Nephron (organoid): ENCODE data around the gene KDM5C.

ENCODE experiments used
- H3K27ac Mint-ChIP-seq, 3 experiments: 2 replicates each; pipeline ENCODE4 v1.8.0; 2020; ENCODE audit warnings: mixed read lengths in 3 of 3, mild to moderate bottlenecking in 2 of 3, moderate library complexity in 1 of 3
- H3K27me3 Mint-ChIP-seq: 2 replicates; pipeline ENCODE4 v1.8.0; 2021; ENCODE audit warnings: low read depth, mild to moderate bottlenecking, moderate library complexity, mixed read lengths
- H3K36me3 Mint-ChIP-seq: 2 replicates; pipeline ENCODE4 v1.8.0; 2020; ENCODE audit warnings: low read depth, mixed read lengths
- H3K4me1 Mint-ChIP-seq: 2 replicates; pipeline ENCODE4 v1.8.0; 2020; ENCODE audit warnings: mixed read lengths
- H3K4me3 Mint-ChIP-seq, 3 experiments: 2 replicates each; pipeline ENCODE4 v1.8.0; 2020; ENCODE audit warnings: mild to moderate bottlenecking in 3 of 3, mixed read lengths in 3 of 3, moderate library complexity in 2 of 3
- H3K9me3 Mint-ChIP-seq: 2 replicates; pipeline ENCODE4 v1.8.0; 2020; ENCODE audit warnings: mixed read lengths
- CTCF ChIP-seq, 3 experiments: fragments of 200-600 bp; sonication (generic); IDR thresholded peaks; one replicate each; pipeline ENCODE4 v1.5.0; 2021; ENCODE audit warnings: antibody characterized with exemption in 3 of 3; ENCODE audit not compliant: unreplicated experiment in 3 of 3

The KDM5C gene

GRCh38 chrX:53159184-53159583 lies 65.8 kb downstream of the KDM5C start:
- Mint-ChIP-seq H3K27ac (no peak overlapping the region), H3K9me3 (peaks cover 8% of the 10 kb centered on the region), H3K4me3 (no peak overlapping the region), H3K27me3 (no peaks in the 10 kb centered on the region), H3K4me1 (peaks cover 3% of the 10 kb centered on the region), H3K36me3 (peaks cover 9% of the 10 kb centered on the region)
- TF ChIP-seq CTCF (IDR thresholded peaks at IDR 0.05; ENCODE audit: unreplicated experiment in 3 of 3): no peak

- peaks cover 29% of the 10 kb centered on the region for H3K36me3 Mint-ChIP-seq
- no peaks in the 10 kb centered on the region for H3K4me1 Mint-ChIP-seq
- H3K27me3 Mint-ChIP-seq: no peaks in the 10 kb centered on the region
- H3K9me3 Mint-ChIP-seq: peaks cover 22% of the 10 kb centered on the region
- no peak overlapping the region for H3K4me3 Mint-ChIP-seq
- H3K27ac Mint-ChIP-seq: no peak overlapping the region
- no peak for TF ChIP-seq CTCF (IDR thresholded peaks at IDR 0.05; ENCODE audit: unreplicated experiment in 3 of 3)
Measured at GRCh38 chrX:53156207-53156596, 68.8 kb downstream of the KDM5C start.

- H3K27me3 Mint-ChIP-seq: no peaks in the 10 kb centered on the region
- no peak for TF ChIP-seq CTCF (IDR thresholded peaks at IDR 0.05; ENCODE audit: unreplicated experiment in 3 of 3)
- no peak overlapping the region for H3K27ac Mint-ChIP-seq
- H3K4me3 Mint-ChIP-seq: no peak overlapping the region
- H3K36me3 Mint-ChIP-seq: peaks cover 31% of the 10 kb centered on the region
- H3K9me3 Mint-ChIP-seq: peaks cover 22% of the 10 kb centered on the region
- no peaks in the 10 kb centered on the region for H3K4me1 Mint-ChIP-seq
Measured at GRCh38 chrX:53155512-53156206, 69.3 kb downstream of the KDM5C start.

- Mint-ChIP-seq H3K27ac (no peak overlapping the region), H3K4me3 (no peak overlapping the region), H3K36me3 (peaks cover 32% of the 10 kb centered on the region), H3K27me3 (no peaks in the 10 kb centered on the region), H3K9me3 (peaks cover 22% of the 10 kb centered on the region), H3K4me1 (no peaks in the 10 kb centered on the region)
- no peak for TF ChIP-seq CTCF (IDR thresholded peaks at IDR 0.05; ENCODE audit: unreplicated experiment in 3 of 3)
Measured at GRCh38 chrX:53153581-53153980, 71.4 kb downstream of the KDM5C start.
